Suprapubic skin (tissue), 4 donors: ENCODE results near the gene TLR6.

Experiments used
- CTCF ChIP-seq, 2 donors: fragments of 200-600 bp in 1 of 2; fragments of 450-650 bp in 1 of 2; sonication (generic) in 1 of 2; IDR thresholded peaks; one replicate each; pipeline ENCODE4 v1.5.1; 2016 to 2019; ENCODE audit warnings: antibody characterized with exemption in 2 of 2, mild to moderate bottlenecking in 1 of 2, moderate library complexity in 1 of 2
- EP300 ChIP-seq: sonication (generic); formaldehyde crosslinking; IDR thresholded peaks from one replicate; pipeline ENCODE4 v1.6.1; 2017; ENCODE audit warnings: antibody characterized with exemption
- POLR2A ChIP-seq, 2 donors: fragments of 450-650 bp; IDR thresholded peaks; one replicate each; pipeline ENCODE4 v1.6.1; 2017; ENCODE audit warnings: antibody characterized with exemption in 2 of 2, mild to moderate bottlenecking in 2 of 2, moderate library complexity in 2 of 2
- POLR2AphosphoS5 ChIP-seq, 3 donors: sonication (generic); formaldehyde crosslinking; IDR thresholded peaks; one replicate each; pipeline ENCODE4 v1.6.1; 2017; ENCODE audit warnings: antibody characterized with exemption in 3 of 3

DNA sequence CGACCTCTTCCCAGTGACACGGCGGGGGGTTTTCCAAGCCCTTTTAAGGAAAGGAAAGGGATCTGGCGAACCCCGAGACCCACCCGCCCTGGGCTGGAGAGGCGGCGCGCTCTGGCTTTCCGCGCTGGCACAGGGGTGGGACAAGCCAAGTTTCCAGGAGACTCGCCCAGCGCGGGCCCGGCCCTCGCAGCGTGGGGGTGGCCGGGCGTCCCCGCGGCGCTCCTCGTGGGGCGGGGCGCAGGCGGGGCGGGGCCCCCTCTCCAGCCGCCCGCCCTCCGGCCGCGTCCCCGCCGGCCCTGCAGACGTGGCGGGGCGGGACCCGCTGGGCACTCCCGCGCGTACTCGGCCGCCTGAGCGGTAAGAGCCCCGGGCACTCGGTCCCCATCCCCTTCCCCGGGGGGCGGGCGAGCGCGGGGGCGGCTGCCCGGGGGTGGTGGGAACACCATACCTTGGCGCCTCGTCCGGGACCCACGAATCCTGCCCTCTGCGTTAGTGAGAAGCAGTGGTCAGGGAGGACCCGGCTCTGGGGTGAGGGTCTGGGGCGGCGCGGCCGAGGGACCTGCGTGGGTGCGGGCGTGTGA, 11.0 kb upstream of the TLR6 start, which contains the start of gene FAM114A1:
- TF ChIP-seq POLR2A (IDR thresholded peaks at IDR 0.05) (peak in 1 of 2 donors; percentile 49), CTCF (IDR thresholded peaks at IDR 0.05) (no peak), POLR2AphosphoS5 (IDR thresholded peaks at IDR 0.05) (no peak), EP300 (no peak)
